Neural cell (in vitro differentiated cells): Measurements from ENCODE around the gene TOX2. TPM values are rescaled to one million over a fixed set of nuclear protein-coding genes. Genes with fewer than 3 reads are reported as not detected.

Experiments used
- H2AFZ ChIP-seq: fragments of 200-600, 300-800 bp; sonication (generic), shearing (Covaris generic); 2 replicates; pipeline ENCODE4 v1.6.0; 2014; ENCODE audit warnings: low read depth, mild to moderate bottlenecking, antibody characterized with exemption, low read length, moderate library complexity
- H3F3A ChIP-seq: fragments of 200-600 bp; shearing (Covaris generic); 2 replicates; pipeline ENCODE4 v1.6.1; 2016; ENCODE audit warnings: mild to moderate bottlenecking, moderate library complexity, mixed read lengths, antibody characterized with exemption, low read length; ENCODE audit not compliant: insufficient read depth, poor library complexity, severe bottlenecking
- H3K27ac ChIP-seq: fragments of 200-600, 300-800 bp; sonication (generic), shearing (Covaris generic); 2 replicates; pipeline ENCODE4 v1.5.1; 2014; ENCODE audit warnings: mild to moderate bottlenecking, low read length, moderate library complexity
- H3K27me3 ChIP-seq: fragments of 300-800, 200-600 bp; sonication (generic), shearing (Covaris generic); 2 replicates; pipeline ENCODE4 v1.6.0; 2014; ENCODE audit warnings: mild to moderate bottlenecking, low read depth, low read length, moderate library complexity; ENCODE audit not compliant: insufficient read depth
- H3K36me3 ChIP-seq: fragments of 300-800, 200-600 bp; sonication (generic), shearing (Covaris generic); 2 replicates; pipeline ENCODE4 v1.5.1; 2014; ENCODE audit warnings: mild to moderate bottlenecking, antibody characterized with exemption, low read length, moderate library complexity; ENCODE audit not compliant: insufficient read depth
- H3K4me2 ChIP-seq: fragments of 300-800, 200-600 bp; sonication (generic), shearing (Covaris generic); 2 replicates; pipeline ENCODE4 v1.6.0; 2014; ENCODE audit warnings: mild to moderate bottlenecking, low read length
- H3K4me3 ChIP-seq: fragments of 300-800, 200-600 bp; sonication (generic), shearing (Covaris generic); 2 replicates; pipeline ENCODE4 v1.5.1; 2014; ENCODE audit warnings: mild to moderate bottlenecking, low read length, moderate library complexity
- H3K79me2 ChIP-seq: fragments of 200-600 bp; shearing (Covaris generic); replicated peaks from 2 replicates; pipeline ENCODE4 v1.6.0; 2014; ENCODE audit warnings: mild to moderate bottlenecking, low read length, moderate library complexity; ENCODE audit not compliant: insufficient read depth
- H3K9ac ChIP-seq: fragments of 300-800, 200-600 bp; sonication (generic), shearing (Covaris generic); 2 replicates; pipeline ENCODE4 v1.6.1; 2016; ENCODE audit warnings: mild to moderate bottlenecking, low read length, mixed read lengths
- H3K9me2 ChIP-seq: fragments of 200-600 bp; shearing (Covaris generic); 2 replicates; pipeline ENCODE4 v1.6.1; 2016; ENCODE audit warnings: mild to moderate bottlenecking, low read length, mixed read lengths; ENCODE audit not compliant: insufficient read depth
- H3K9me3 ChIP-seq: fragments of 200-600, 300-800 bp; sonication (generic), shearing (Covaris generic); 2 replicates; pipeline ENCODE4 v1.6.1; 2016; ENCODE audit warnings: mild to moderate bottlenecking, mixed run types, low read length, moderate library complexity, mixed read lengths
- H4K20me1 ChIP-seq: fragments of 200-600 bp; shearing (Covaris generic); 2 replicates; pipeline ENCODE4 v1.6.1; 2016; ENCODE audit warnings: mild to moderate bottlenecking, mixed run types; ENCODE audit not compliant: insufficient read depth
- EP300 ChIP-seq: fragments of 450-650 bp; conservative IDR thresholded peaks from 2 replicates; pipeline ENCODE4 v1.6.1; 2014; ENCODE audit warnings: antibody characterized with exemption, mild to moderate bottlenecking, moderate library complexity; ENCODE audit not compliant: poor library complexity, severe bottlenecking
- EZH2 ChIP-seq: fragments of 200-600, 300-800 bp; shearing (Covaris generic), sonication (generic); IDR thresholded peaks from 2 replicates; pipeline ENCODE4 v1.6.1; 2014; ENCODE audit warnings: antibody characterized with exemption, low read length, borderline replicate concordance, mild to moderate bottlenecking; ENCODE audit not compliant: insufficient read depth, poor library complexity, severe bottlenecking
- MXI1 ChIP-seq: fragments of 450-650 bp; conservative IDR thresholded peaks from 2 replicates; pipeline ENCODE4 v1.6.1; 2014; ENCODE audit warnings: antibody characterized with exemption, mild to moderate bottlenecking; ENCODE audit not compliant: poor library complexity, severe bottlenecking
- POLR2AphosphoS5 ChIP-seq: IDR thresholded peaks from 2 replicates; pipeline ENCODE4 v1.6.1; 2012
- RAD21 ChIP-seq: fragments of 450-650 bp; conservative IDR thresholded peaks from 2 replicates; pipeline ENCODE4 v1.6.1; 2014; ENCODE audit warnings: antibody characterized with exemption, mild to moderate bottlenecking, moderate library complexity
- SMC3 ChIP-seq: fragments of 450-650 bp; conservative IDR thresholded peaks from 2 replicates; pipeline ENCODE4 v1.6.1; 2014; ENCODE audit warnings: antibody characterized with exemption, mild to moderate bottlenecking, moderate library complexity; ENCODE audit not compliant: poor library complexity
- TAF1 ChIP-seq: IDR thresholded peaks from 2 replicates; pipeline ENCODE4 v1.6.1; 2012; ENCODE audit warnings: low read depth
- polyA plus RNA-seq: library from polyadenylated mRNA; depleted of rRNA; stranded (reverse); fragments of >200 nt; gene quantifications from 2 replicates; pipeline ENCODE4 v1.2.3, GENCODE V29; 2014
- TF ChIP-seq, protein P1 (sequence below): IDR thresholded peaks from 2 replicates; pipeline ENCODE4 v1.6.1; 2012; ENCODE audit warnings: borderline replicate concordance
- TF ChIP-seq, protein P2 (sequence below): fragments of 450-650 bp; IDR thresholded peaks from 2 replicates; pipeline ENCODE4 v1.5.1; 2014; ENCODE audit warnings: antibody characterized with exemption, mild to moderate bottlenecking, moderate library complexity; ENCODE audit not compliant: poor library complexity, severe bottlenecking

Gene TOX2
- polyA plus RNA-seq, 1 donor from 2014 or later, result 0.89 TPM

DNA sequence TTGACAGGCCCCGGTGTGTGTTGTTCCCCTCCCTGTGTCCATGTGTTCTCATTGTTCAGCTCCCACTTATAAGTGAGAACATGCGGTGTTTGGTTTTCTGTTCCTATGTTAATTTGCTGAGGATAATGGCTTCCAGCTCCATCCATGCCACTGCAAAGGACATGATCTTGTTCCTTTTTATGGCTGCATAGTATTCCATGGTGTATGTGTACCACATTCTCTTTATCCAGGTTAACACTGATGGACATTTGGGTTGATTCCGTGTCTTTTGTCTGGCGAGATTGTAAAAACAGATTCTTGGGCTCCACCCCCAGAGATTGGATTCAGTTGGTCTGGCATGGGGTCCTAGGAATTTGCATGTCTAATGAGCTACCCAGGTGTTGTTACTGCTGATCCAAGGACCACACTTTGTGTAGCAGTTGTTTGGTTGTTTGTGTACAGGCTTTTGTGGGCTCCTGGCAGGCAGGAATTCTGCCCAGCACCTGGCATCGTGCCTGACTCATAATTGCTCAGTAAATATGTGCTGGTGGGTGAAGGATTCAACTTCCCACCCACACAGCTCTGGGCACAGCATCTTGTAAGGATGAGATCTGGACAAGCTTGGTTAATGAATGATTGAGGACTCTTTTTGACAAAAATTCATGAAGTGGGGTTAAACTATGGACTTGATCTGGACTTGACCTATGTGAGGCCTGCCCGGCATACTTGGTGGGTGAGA is 5.2 kb downstream of the TOX2 start:
- H3K27me3 ChIP-seq, result peaks cover 23% of the 10 kb centered on the region
- no peaks in the 10 kb centered on the region for H4K20me1 ChIP-seq
- H3K79me2 ChIP-seq, result peaks cover 4% of the 10 kb centered on the region
- no peak overlapping the region for H3K27ac ChIP-seq
- no peak overlapping the region for H3K4me2 ChIP-seq
- no peak overlapping the region for H3K4me3 ChIP-seq
- no peak overlapping the region for H3K9ac ChIP-seq
- H3K9me3 ChIP-seq, result no peaks in the 10 kb centered on the region
- no peaks in the 10 kb centered on the region for H3K9me2 ChIP-seq
- no peak for TF ChIP-seq RAD21
- TF ChIP-seq TAF1, result no peak
- TF ChIP-seq, protein P1, sequence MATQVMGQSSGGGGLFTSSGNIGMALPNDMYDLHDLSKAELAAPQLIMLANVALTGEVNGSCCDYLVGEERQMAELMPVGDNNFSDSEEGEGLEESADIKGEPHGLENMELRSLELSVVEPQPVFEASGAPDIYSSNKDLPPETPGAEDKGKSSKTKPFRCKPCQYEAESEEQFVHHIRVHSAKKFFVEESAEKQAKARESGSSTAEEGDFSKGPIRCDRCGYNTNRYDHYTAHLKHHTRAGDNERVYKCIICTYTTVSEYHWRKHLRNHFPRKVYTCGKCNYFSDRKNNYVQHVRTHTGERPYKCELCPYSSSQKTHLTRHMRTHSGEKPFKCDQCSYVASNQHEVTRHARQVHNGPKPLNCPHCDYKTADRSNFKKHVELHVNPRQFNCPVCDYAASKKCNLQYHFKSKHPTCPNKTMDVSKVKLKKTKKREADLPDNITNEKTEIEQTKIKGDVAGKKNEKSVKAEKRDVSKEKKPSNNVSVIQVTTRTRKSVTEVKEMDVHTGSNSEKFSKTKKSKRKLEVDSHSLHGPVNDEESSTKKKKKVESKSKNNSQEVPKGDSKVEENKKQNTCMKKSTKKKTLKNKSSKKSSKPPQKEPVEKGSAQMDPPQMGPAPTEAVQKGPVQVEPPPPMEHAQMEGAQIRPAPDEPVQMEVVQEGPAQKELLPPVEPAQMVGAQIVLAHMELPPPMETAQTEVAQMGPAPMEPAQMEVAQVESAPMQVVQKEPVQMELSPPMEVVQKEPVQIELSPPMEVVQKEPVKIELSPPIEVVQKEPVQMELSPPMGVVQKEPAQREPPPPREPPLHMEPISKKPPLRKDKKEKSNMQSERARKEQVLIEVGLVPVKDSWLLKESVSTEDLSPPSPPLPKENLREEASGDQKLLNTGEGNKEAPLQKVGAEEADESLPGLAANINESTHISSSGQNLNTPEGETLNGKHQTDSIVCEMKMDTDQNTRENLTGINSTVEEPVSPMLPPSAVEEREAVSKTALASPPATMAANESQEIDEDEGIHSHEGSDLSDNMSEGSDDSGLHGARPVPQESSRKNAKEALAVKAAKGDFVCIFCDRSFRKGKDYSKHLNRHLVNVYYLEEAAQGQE, result no peak
- no peak for TF ChIP-seq SMC3
- no peak for TF ChIP-seq MXI1
- no peak for TF ChIP-seq POLR2AphosphoS5
- no peak for TF ChIP-seq EP300
- no peak for TF ChIP-seq EZH2
- TF ChIP-seq, protein P2, sequence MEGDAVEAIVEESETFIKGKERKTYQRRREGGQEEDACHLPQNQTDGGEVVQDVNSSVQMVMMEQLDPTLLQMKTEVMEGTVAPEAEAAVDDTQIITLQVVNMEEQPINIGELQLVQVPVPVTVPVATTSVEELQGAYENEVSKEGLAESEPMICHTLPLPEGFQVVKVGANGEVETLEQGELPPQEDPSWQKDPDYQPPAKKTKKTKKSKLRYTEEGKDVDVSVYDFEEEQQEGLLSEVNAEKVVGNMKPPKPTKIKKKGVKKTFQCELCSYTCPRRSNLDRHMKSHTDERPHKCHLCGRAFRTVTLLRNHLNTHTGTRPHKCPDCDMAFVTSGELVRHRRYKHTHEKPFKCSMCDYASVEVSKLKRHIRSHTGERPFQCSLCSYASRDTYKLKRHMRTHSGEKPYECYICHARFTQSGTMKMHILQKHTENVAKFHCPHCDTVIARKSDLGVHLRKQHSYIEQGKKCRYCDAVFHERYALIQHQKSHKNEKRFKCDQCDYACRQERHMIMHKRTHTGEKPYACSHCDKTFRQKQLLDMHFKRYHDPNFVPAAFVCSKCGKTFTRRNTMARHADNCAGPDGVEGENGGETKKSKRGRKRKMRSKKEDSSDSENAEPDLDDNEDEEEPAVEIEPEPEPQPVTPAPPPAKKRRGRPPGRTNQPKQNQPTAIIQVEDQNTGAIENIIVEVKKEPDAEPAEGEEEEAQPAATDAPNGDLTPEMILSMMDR, result no peak
- H3F3A ChIP-seq, result no peaks in the 10 kb centered on the region
- H3K36me3 ChIP-seq, result no peaks in the 10 kb centered on the region
- no peak overlapping the region for H2AFZ ChIP-seq

DNA sequence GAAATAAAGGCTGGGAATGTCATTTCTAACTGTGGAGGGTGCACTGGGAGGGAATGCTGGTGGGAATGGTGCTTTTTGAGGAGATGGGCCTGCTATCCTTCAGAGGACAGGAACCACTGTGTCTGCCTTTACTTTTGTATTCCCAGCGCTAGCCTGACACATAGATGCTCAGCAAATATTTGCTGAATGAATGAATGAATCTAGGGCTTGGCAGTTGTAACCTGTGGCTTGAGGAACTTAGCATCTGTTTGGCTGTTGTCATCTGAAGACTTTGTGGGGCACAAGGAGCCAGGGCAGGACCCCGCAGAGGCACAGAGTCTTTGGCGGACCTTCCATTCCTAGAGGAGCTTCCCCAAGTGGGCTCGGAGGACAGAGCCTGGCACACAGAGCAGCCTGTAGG is 6.1 kb downstream of the TOX2 start:
- Histone ChIP-seq H4K20me1 (no peaks in the 10 kb centered on the region), H3K4me3 (no peak overlapping the region), H3K27me3 (peaks cover 14% of the 10 kb centered on the region), H3K36me3 (no peaks in the 10 kb centered on the region), H3K4me2 (no peak overlapping the region), H3K79me2 (peaks cover 4% of the 10 kb centered on the region), H3K9me3 (no peaks in the 10 kb centered on the region), H2AFZ (no peak overlapping the region), H3K9ac (no peak overlapping the region), H3K27ac (no peak overlapping the region), H3F3A (no peaks in the 10 kb centered on the region), H3K9me2 (no peaks in the 10 kb centered on the region)
- TF ChIP-seq, protein P2, result no peak
- no peak for TF ChIP-seq RAD21
- no peak for TF ChIP-seq EZH2
- no peak for TF ChIP-seq EP300
- TF ChIP-seq, protein P1, result no peak
- no peak for TF ChIP-seq MXI1
- TF ChIP-seq TAF1, result no peak
- no peak for TF ChIP-seq SMC3
- TF ChIP-seq POLR2AphosphoS5, result no peak
